Naive B cell (primary cell): ENCODE data around the gene YTHDF1. TPM values are rescaled to one million over a fixed set of nuclear protein-coding genes. Genes with fewer than 3 reads are reported as not detected.

Experiments used
- ATAC-seq, 2 donors: fragments of 150-1000 bp; cut with Tn5 transposase; 2 replicates each; pipeline ENCODE4 v1.10.0; 2021; ENCODE audit warnings: low read depth in 2 of 2, mild to moderate bottlenecking in 2 of 2, moderate library complexity in 2 of 2
- DNase-seq: peaks from one replicate; pipeline ENCODE4 v3.0.0; 2022
- H3K27ac Mint-ChIP-seq, 6 donors: one replicate each; pipeline ENCODE4 v1.8.0; 2020 to 2022; ENCODE audit warnings: mild to moderate bottlenecking in 6 of 6, mixed read lengths in 6 of 6, moderate library complexity in 5 of 6, inconsistent platforms in 2 of 6
- H3K27me3 Mint-ChIP-seq, 3 donors: one replicate each; pipeline ENCODE4 v1.8.0; 2021 to 2022; ENCODE audit warnings: mixed read lengths in 3 of 3, mild to moderate bottlenecking in 1 of 3
- H3K36me3 Mint-ChIP-seq, 2 donors: one replicate each; pipeline ENCODE4 v1.8.0; 2020 to 2022; ENCODE audit warnings: mixed read lengths in 2 of 2, inconsistent platforms in 1 of 2, mild to moderate bottlenecking in 1 of 2
- H3K4me1 Mint-ChIP-seq, 3 donors: one replicate each; pipeline ENCODE4 v1.8.0; 2020 to 2022; ENCODE audit warnings: mixed read lengths in 3 of 3, inconsistent platforms in 1 of 3, mild to moderate bottlenecking in 1 of 3, moderate library complexity in 1 of 3
- H3K4me3 Mint-ChIP-seq, 8 donors: one replicate each; pipeline ENCODE4 v1.8.0; 2020 to 2022; ENCODE audit warnings: mild to moderate bottlenecking in 8 of 8, mixed read lengths in 8 of 8, moderate library complexity in 8 of 8, inconsistent platforms in 2 of 8
- H3K9me3 Mint-ChIP-seq, 7 donors: one replicate each; pipeline ENCODE4 v1.8.0; 2020 to 2022; ENCODE audit warnings: mixed read lengths in 7 of 7, mild to moderate bottlenecking in 5 of 7, inconsistent platforms in 2 of 7, moderate library complexity in 1 of 7
- polyA plus RNA-seq, 6 donors: library from polyadenylated mRNA; unstranded; fragments of 300-500 nt; fragmentation: Illumina TruSeq; gene quantifications; one replicate each; pipeline ENCODE4 v1.2.3, GENCODE V29; 2021; ENCODE audit warnings: low read depth in 6 of 6

The YTHDF1 gene
- polyA plus RNA-seq, 6 donors from 2014 or later = 27.4 to 41.9 (median 34.6) TPM

DNA sequence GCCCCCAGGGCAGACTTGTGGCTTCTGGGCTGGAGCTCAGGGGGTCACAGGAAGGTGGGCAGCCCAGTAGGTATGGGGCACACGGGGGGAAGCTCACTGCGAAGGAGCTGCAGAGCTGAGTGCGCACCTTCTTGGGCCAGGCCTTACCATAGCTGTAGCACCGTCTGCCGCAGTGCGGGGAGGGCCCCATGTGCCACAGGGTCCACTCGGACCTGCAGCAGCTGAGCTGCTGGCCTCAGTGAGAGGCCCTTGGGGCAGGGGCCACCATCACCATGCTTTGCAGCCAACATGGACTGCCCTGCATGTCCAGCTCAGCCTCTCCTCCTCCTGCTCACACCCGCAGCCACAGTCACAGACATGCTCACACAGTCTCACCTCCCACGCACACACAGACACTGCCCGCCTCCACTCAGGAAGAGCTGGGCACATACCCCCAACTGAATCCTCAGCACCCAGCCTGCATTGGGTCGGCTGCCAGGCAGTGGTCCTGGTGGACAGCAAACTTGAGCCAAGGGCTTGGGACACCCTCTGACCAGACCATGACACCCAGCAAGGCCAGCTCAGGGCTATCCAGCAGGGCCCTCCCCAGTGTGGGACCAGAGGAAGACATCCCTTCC lies 35.3 kb downstream of the YTHDF1 start:
- H3K4me1 Mint-ChIP-seq = peaks cover 10 to 27% (median 11%) of the 10 kb centered on the region in 3 donors
- ATAC-seq (no peak), DNase-seq (no peak)
- no peaks in the 10 kb centered on the region for H3K36me3 Mint-ChIP-seq
- peaks cover 0 to 2% (median 0%) of the 10 kb centered on the region in 7 donors for H3K9me3 Mint-ChIP-seq
- peak overlapping the region in 4 of 8 donors; percentile 18 to 72 (median 46) for H3K4me3 Mint-ChIP-seq
- no peak overlapping the region for H3K27ac Mint-ChIP-seq
- peaks cover 15 to 62% (median 44%) of the 10 kb centered on the region in 3 donors for H3K27me3 Mint-ChIP-seq

DNA sequence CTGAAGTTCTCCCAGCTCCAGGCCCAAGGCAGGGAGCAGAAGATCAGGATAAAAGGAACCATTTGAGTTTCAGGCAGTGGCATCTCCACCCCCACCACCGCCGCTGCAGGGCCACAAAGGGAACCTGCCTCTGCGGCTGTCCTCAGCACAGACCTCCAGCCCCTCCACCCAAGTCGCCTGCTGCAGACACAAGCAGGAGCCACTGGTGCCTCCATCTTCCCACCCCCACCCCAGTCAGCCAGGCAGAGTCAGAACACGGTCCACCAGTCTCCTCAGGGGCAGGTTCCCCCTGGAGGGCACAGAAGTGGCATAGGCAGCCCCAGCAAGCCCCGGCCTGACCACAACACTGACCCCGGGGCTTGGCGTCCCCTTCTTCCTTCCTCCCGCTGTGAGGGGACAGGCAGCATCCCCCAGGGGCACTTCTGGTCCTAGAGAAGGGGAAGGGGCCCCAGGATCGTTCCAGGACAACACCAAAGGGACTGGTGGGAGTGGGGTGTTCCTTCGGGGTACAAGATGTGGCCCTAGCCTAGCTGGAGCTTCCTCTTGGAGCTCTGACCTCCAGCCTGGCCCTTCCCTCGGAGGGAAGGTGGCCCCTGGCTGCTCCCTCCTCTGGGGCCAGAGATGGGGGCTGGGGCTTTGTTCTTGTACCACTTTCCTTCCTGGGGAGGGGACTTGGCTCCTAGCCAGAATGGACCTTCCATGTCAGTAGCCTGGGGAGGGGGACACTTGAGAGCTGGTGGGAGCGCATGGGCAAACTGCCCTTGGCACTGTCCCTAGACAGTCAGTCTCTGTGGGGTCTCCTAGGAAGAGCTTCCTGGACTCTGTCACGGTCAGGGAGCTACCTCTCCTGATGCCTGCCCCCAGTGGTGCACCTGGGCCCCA lies 36.0 kb downstream of the YTHDF1 start:
- ATAC-seq = no peak
- H3K27ac Mint-ChIP-seq = peak overlapping the region in 2 of 6 donors; percentile 53 to 85
- H3K4me3 Mint-ChIP-seq = peak overlapping the region in 7 of 8 donors; percentile 64 to 84 (median 79)
- peaks cover 10 to 27% (median 11%) of the 10 kb centered on the region in 3 donors for H3K4me1 Mint-ChIP-seq
- H3K27me3 Mint-ChIP-seq = peaks cover 15 to 66% (median 46%) of the 10 kb centered on the region in 3 donors
- no peak for DNase-seq
- H3K9me3 Mint-ChIP-seq = peaks cover 0 to 2% (median 0%) of the 10 kb centered on the region in 7 donors
- no peaks in the 10 kb centered on the region for H3K36me3 Mint-ChIP-seq

DNA sequence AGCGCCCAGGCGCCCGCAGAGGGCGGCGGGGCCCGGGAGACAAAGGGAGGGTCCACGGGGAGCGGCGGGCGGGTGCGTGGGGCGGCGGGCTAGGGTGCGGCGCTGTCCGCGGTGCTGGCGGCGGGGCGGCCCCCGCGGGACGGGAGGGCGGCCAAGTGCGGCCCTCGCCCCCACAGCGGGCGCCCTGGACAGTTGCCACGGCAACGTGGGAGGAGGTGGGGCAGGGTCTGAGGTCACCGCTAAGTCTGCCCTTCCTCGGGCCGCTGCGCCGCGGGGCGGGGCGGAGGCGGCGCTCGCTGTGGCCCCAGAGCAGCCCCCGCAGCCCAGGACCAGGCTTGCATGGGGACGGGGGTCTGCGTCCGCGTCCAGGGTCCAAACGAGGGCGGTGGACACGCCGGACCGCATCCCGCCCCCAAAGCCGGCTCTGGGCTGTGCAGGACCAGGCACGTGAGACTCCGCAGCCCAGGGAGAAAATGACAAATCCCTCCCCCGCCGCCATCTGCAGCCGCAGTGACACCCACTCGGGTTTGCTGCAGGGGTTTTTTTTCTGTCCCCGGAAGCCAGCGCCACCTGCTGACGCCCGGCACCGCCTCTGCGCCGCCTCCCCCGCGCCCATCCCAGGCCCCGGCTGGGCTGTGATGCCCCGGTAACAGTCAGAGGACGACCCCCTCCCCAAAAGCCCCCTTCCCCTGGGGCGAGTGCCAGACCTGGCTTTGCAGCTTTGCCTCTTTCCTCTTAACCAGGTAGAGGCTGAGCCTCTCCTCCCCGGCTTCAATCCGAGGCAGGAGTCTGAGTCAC lies 36.8 kb downstream of the YTHDF1 start:
- H3K36me3 Mint-ChIP-seq = no peaks in the 10 kb centered on the region
- ATAC-seq (peak; percentile 79 to 82), DNase-seq (peak; percentile 72)
- H3K4me1 Mint-ChIP-seq = peaks cover 14 to 33% (median 14%) of the 10 kb centered on the region in 3 donors
- H3K4me3 Mint-ChIP-seq = peak overlapping the region; percentile 64 to 84 (median 78)
- H3K27ac Mint-ChIP-seq = peak overlapping the region in 1 of 6 donors; percentile 85
- H3K9me3 Mint-ChIP-seq = no peaks in the 10 kb centered on the region
- H3K27me3 Mint-ChIP-seq = peaks cover 15 to 75% (median 54%) of the 10 kb centered on the region in 3 donors

DNA sequence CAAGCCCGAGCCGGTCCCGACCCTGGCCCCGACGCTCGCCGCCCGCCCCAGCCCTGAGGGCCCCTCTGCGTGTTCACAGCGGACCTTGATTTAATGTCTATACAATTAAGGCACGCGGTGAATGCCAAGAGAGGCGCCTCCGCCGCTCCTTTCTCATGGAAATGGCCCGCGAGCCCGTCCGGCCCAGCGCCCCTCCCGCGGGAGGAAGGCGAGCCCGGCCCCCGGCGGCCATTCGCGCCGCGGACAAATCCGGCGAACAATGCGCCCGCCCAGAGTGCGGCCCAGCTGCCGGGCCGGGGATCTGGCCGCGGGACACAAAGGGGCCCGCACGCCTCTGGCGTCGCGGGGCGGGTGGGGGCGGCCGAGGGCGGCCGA lies 37.5 kb downstream of the YTHDF1 start:
- H3K27me3 Mint-ChIP-seq = peaks cover 13 to 76% (median 55%) of the 10 kb centered on the region in 3 donors
- DNase-seq = no peak
- H3K9me3 Mint-ChIP-seq = no peaks in the 10 kb centered on the region
- no peak overlapping the region for H3K27ac Mint-ChIP-seq
- H3K4me1 Mint-ChIP-seq = peaks cover 14 to 33% (median 14%) of the 10 kb centered on the region in 3 donors
- ATAC-seq = no peak
- H3K36me3 Mint-ChIP-seq = no peaks in the 10 kb centered on the region
- peak overlapping the region in 2 of 8 donors; percentile 34 to 73 for H3K4me3 Mint-ChIP-seq

DNA sequence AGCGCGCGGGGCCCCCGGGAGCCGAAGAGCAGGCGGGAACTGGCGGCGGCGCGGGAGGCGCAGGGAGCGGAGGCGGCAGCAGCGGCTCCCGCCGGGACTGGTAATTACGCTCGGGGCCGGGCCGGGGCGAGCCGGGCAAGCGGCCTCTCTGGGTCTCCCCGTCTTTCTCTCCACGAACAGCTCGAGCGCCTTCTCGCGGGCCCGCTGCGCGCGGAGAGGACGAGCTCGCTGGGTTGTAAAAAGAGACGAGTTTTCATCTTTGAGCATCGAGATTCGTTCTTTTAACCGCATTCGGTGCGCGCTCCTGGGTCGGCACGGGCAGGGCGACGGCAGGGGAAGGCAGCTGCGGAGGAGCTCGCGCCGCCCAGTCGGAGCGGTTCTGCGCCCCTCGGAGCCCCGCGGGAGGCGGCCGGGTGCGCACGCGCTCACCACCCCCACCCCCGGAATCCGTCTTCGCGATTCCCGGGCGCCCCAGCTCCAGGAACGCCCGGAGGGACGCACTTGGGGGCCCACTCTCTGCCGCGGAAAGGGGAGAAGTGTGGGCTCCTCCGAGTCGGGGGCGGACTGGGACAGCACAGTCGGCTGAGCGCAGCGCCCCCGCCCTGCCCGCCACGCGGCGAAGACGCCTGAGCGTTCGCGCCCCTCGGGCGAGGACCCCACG lies 38.0 kb downstream of the YTHDF1 start:
- Mint-ChIP-seq H3K27me3 (peaks cover 9 to 72% (median 52%) of the 10 kb centered on the region in 3 donors), H3K36me3 (no peaks in the 10 kb centered on the region), H3K4me3 (peak overlapping the region in 5 of 8 donors; percentile 49 to 73 (median 69)), H3K27ac (peak overlapping the region in 2 of 6 donors; percentile 33 to 47), H3K9me3 (no peaks in the 10 kb centered on the region), H3K4me1 (peaks cover 14 to 33% (median 14%) of the 10 kb centered on the region in 3 donors)
- ATAC-seq (no peak), DNase-seq (no peak)

DNA sequence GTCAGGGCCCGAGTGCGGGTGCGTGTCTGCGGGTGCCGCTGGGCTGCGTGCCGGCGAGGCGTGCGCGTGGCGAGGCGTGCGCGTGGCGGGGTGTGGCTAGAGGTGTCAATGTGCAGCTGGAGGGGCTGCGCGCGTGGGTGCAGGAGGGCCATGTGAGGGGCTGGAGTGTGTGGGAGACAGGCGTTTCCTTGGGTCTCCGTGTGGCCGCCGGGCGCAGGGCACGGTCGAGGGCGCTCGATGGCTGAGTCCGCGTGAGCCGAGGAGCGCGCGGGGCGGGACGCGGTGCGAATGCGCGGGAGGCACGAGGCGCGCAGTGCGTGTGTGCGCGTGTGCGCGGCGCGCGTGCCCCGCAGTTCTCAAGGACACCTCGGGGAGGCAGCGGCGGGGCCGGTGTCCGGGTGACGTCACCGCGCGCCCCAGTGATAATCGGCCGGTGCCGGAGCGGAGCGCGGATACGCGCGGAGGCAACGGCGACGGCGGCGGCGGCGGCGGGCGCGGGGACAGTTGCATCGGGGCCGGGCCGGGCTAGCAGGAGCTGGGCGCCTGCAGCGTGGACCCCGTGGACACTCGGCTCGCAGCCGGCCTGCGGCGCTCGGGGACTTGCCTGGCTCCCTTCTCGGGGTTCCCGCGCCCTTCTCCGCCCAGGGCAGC lies 38.7 kb downstream of the YTHDF1 start:
- Mint-ChIP-seq H3K4me3 (peak overlapping the region in 6 of 8 donors; percentile 46 to 75 (median 69)), H3K27me3 (peaks cover 11 to 71% (median 54%) of the 10 kb centered on the region in 3 donors), H3K9me3 (no peaks in the 10 kb centered on the region), H3K36me3 (peaks cover 0 to 3% of the 10 kb centered on the region in 2 donors), H3K27ac (no peak overlapping the region), H3K4me1 (peaks cover 14 to 34% (median 15%) of the 10 kb centered on the region in 3 donors)
- DNase-seq = no peak
- ATAC-seq = no peak

DNA sequence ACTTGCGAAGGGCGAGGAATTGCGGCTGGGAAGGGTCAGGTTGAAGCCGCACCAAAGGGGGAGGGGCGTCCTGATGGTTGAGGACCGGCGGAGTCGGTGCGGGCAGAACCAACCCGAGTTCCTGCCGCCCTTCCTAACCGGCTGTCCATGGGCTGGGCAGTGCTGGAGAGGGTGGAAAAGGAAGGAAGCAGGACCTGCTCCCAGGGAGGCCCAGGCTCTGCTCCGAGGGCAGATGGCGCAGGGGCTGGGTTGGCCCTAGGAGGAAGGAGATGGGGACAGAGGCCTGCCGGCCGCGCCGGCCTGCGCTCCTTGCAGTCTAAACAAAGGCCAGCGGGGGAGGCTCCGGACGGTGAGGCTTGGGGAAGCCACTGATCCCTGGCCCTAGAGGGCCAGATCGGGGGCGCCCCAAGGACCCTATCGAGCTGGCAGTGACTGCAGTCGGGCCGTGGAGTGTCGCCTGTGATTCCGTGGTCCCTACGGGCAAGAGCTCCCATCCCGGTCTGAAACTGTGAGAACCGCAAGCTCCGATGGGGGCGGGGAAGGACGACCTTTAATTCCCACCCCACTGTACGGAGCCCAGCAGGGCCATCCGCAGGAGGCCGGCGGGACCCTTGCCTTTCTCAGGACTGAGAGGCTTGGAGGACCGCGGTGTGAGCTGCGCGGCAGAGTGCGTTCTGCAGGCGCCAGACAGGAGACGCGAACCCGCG lies 39.4 kb downstream of the YTHDF1 start:
- peak overlapping the region in 4 of 6 donors; percentile 44 to 73 (median 47) for H3K27ac Mint-ChIP-seq
- peak overlapping the region; percentile 46 to 83 (median 69) for H3K4me3 Mint-ChIP-seq
- H3K36me3 Mint-ChIP-seq = peaks cover 0 to 9% of the 10 kb centered on the region in 2 donors
- H3K27me3 Mint-ChIP-seq = peaks cover 18 to 71% (median 54%) of the 10 kb centered on the region in 3 donors
- ATAC-seq (no peak), DNase-seq (no peak)
- peaks cover 0 to 4% (median 0%) of the 10 kb centered on the region in 7 donors for H3K9me3 Mint-ChIP-seq
- H3K4me1 Mint-ChIP-seq = peaks cover 14 to 41% (median 22%) of the 10 kb centered on the region in 3 donors

DNA sequence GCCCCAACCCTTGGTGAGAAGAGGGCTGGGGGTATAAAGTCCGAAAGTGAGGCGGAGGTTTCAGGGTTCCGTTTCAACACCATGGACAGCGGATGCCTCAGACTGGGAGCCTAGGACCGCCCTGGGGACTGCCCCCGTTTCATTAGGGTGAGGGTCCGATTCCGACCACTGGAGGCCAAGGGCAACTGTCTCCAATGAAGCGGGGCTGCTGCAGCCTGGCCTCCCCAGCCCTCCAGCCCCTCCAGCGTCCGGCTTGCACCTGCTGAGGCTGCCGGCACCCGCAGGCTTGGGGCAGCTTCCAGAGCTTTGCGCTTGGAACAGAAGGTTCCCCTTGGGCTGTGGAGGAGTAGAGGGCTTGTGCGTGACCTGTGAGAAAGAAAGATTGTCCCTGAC lies 39.9 kb downstream of the YTHDF1 start:
- DNase-seq (no peak), ATAC-seq (no peak)
- H3K4me3 Mint-ChIP-seq = peak overlapping the region in 7 of 8 donors; percentile 46 to 83 (median 62)
- H3K4me1 Mint-ChIP-seq = peaks cover 14 to 42% (median 23%) of the 10 kb centered on the region in 3 donors
- peaks cover 0 to 5% (median 0%) of the 10 kb centered on the region in 7 donors for H3K9me3 Mint-ChIP-seq
- peak overlapping the region in 3 of 6 donors; percentile 47 to 73 (median 47) for H3K27ac Mint-ChIP-seq
- H3K36me3 Mint-ChIP-seq = peaks cover 0 to 12% of the 10 kb centered on the region in 2 donors
- H3K27me3 Mint-ChIP-seq = peaks cover 21 to 71% (median 54%) of the 10 kb centered on the region in 3 donors

DNA sequence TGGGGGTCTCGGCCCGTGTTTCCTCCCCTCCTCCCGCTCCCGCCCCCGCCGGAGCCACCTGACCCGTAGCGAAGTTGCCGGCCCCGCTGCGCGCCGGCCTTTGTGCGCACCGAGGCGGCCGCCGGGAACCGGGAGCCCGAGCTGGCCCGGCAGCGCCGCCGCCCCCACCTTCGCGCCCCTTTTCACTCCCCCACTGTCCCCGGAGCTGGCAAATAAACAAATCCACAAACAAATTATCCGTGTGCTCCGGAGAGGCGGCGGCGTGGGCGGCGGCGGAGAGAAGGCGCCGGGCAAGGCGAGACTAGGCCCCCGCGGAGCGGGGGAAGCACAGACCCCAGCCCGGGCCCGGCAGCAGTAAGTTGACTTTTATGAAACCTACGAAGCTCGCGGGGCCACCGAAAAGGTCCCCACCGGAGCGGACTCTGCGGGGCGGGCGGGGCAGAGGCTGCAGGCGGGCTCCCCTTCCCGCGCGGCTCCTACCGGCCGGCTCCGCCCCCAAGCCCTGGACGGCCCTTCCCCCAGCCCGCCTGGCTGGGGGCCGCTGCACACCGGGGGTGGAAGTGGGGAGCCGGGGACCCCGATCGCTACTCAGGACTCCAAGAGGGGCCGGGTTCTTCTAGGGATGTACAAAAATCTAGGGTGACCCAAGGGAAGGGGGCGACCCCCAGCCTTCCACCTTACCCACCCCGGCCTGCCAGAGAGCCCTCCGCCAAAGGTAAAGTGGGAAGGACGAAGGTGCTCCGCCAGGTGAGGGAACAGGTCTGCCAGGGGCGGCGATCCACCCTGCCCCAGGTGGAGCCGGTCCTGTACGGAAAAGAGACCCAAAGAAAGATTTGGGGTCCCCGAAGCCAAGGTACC lies 40.7 kb downstream of the YTHDF1 start:
- Mint-ChIP-seq H3K9me3 (peaks cover 0 to 5% (median 0%) of the 10 kb centered on the region in 7 donors), H3K4me3 (peak overlapping the region in 3 of 8 donors; percentile 21 to 30 (median 25)), H3K36me3 (peaks cover 0 to 12% of the 10 kb centered on the region in 2 donors), H3K4me1 (peaks cover 14 to 42% (median 23%) of the 10 kb centered on the region in 3 donors), H3K27ac (no peak overlapping the region), H3K27me3 (peaks cover 25 to 71% (median 55%) of the 10 kb centered on the region in 3 donors)
- ATAC-seq (no peak), DNase-seq (no peak)

DNA sequence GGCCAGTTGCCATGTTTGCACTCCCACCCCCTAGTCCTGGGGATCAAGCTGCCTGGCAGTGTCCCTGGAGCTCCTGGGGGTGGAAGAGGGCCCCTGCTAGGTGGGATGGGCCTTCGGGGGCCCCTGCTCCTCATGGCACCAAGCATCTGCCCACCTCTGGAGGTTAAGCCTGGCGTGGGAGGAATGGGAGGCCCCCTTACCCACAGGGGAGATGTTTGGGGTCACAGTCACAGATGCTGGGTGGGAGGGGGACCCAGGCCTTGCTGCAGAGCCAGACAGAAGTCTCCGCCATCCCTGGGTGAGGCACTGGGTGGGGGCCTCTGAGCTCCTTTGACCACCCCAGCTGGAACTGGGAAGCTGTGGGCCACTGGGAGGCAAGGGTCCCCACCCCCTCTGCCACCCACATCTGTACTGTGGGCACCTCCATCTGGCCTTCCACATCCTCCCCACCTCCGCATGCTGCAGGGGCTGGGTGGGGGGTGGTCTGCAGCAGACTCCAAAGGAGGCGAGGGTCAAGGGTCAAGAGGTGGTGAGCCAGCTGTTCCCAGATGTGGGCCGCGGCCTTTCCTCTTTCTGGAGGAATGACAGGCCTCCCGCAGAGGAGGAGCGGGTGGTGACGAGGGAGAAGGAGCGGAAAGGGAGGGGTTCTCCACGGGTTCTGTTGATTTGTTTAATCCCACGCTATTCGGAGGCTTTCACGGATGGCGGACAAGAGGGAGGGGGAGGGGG lies 41.5 kb downstream of the YTHDF1 start:
- Mint-ChIP-seq H3K9me3 (peaks cover 0 to 5% (median 0%) of the 10 kb centered on the region in 7 donors), H3K27ac (no peak overlapping the region), H3K27me3 (peaks cover 23 to 71% (median 63%) of the 10 kb centered on the region in 3 donors), H3K4me1 (peaks cover 11 to 35% (median 23%) of the 10 kb centered on the region in 3 donors), H3K4me3 (peak overlapping the region in 5 of 8 donors; percentile 5 to 63 (median 43)), H3K36me3 (peaks cover 0 to 12% of the 10 kb centered on the region in 2 donors)
- DNase-seq = no peak
- no peak for ATAC-seq
